Calu3 (cell line): ENCODE data around the gene GPS1. TPM values are rescaled to one million over a fixed set of nuclear protein-coding genes. Genes with fewer than 3 reads are reported as not detected.

Experiments
- BruUV-seq: library from RNA; stranded (reverse); fragments of 400-500 nt; replicated peaks from 2 replicates; lab custom pipeline; 2021; lab: Mats Ljungman, UMichigan
- CTCF ChIA-PET: fragments of 300-600 bp; sonication (Branson Sonifier 250); formaldehyde crosslinking; loops from one replicate; lab custom pipeline; 2022; ENCODE audit warnings: antibody characterized with exemption; lab: Charles Lee
- DNase-seq: peaks from one replicate; pipeline ENCODE4 v3.0.0; 2022
- H3K27ac Mint-ChIP-seq: one replicate; pipeline ENCODE4 v1.8.0; 2022; ENCODE audit warnings: mixed read lengths; ENCODE audit not compliant: unreplicated experiment
- H3K27me3 Mint-ChIP-seq: one replicate; pipeline ENCODE4 v1.8.0; 2022; ENCODE audit warnings: mixed read lengths; ENCODE audit not compliant: unreplicated experiment
- H3K36me3 Mint-ChIP-seq: one replicate; pipeline ENCODE4 v1.8.0; 2022; ENCODE audit warnings: mild to moderate bottlenecking, moderate library complexity, mixed read lengths; ENCODE audit not compliant: insufficient read depth, unreplicated experiment
- H3K4me1 Mint-ChIP-seq: one replicate; pipeline ENCODE4 v1.8.0; 2022; ENCODE audit warnings: mild to moderate bottlenecking, low read depth, mixed read lengths; ENCODE audit not compliant: unreplicated experiment
- H3K4me3 Mint-ChIP-seq: one replicate; pipeline ENCODE4 v1.8.0; 2022; ENCODE audit warnings: mild to moderate bottlenecking, low read depth, moderate library complexity, mixed read lengths; ENCODE audit not compliant: unreplicated experiment
- H3K9me3 Mint-ChIP-seq: one replicate; pipeline ENCODE4 v1.8.0; 2022; ENCODE audit warnings: low read depth, mixed read lengths; ENCODE audit not compliant: unreplicated experiment
- CTCF ChIP-seq: fragments of 200-600 bp; IDR thresholded peaks from one replicate; pipeline ENCODE4 v1.8.0; 2022; ENCODE audit warnings: antibody characterized with exemption; ENCODE audit not compliant: unreplicated experiment
- intact Hi-C: fragments of 100-400 bp; cut with micrococcal nuclease; formaldehyde crosslinking; loops from one replicate; pipeline ENCODE4 v1.10.0; 2022; ENCODE audit not compliant: unreplicated experiment
- total RNA-seq: library from RNA; stranded (reverse); gene quantifications from 2 replicates; pipeline ENCODE4 v1.2.3, GENCODE V29; 2022

Gene GPS1
- total RNA-seq, 1 experiment from 2014 or later, result 114 TPM

GRCh38 chr17:82085931-82086764, 34.5 kb downstream of the GPS1 start:
- Mint-ChIP-seq H3K4me1 (no peaks in the 10 kb centered on the region), H3K36me3 (peaks cover 75% of the 10 kb centered on the region), H3K4me3 (no peak overlapping the region), H3K27ac (no peak overlapping the region), H3K27me3 (no peaks in the 10 kb centered on the region), H3K9me3 (no peaks in the 10 kb centered on the region)
- CTCF ChIA-PET, result no interaction called here
- TF ChIP-seq CTCF, result no peak
- no TSS peak for BruUV-seq
- intact Hi-C loops, result no loop called here
- no peak for DNase-seq

- H3K36me3 Mint-ChIP-seq, result peaks cover 78% of the 10 kb centered on the region
- H3K27ac Mint-ChIP-seq, result no peak overlapping the region
- no peak for TF ChIP-seq CTCF
- CTCF ChIA-PET, result no interaction called here
- H3K4me1 Mint-ChIP-seq, result no peaks in the 10 kb centered on the region
- intact Hi-C loops, result no loop called here
- no peaks in the 10 kb centered on the region for H3K27me3 Mint-ChIP-seq
- BruUV-seq, result no TSS peak
- no peak for DNase-seq
- H3K9me3 Mint-ChIP-seq, result no peaks in the 10 kb centered on the region
- no peak overlapping the region for H3K4me3 Mint-ChIP-seq
Observed at GRCh38 chr17:82086941-82087906, 35.5 kb downstream of the GPS1 start.

GRCh38 chr17:82087961-82088837, 36.5 kb downstream of the GPS1 start:
- Mint-ChIP-seq H3K36me3 (peaks cover 78% of the 10 kb centered on the region), H3K27ac (no peak overlapping the region), H3K4me1 (no peaks in the 10 kb centered on the region), H3K4me3 (no peak overlapping the region), H3K27me3 (no peaks in the 10 kb centered on the region), H3K9me3 (no peaks in the 10 kb centered on the region)
- intact Hi-C loops, result no loop called here
- BruUV-seq, result TSS peak; percentile 16
- no peak for TF ChIP-seq CTCF
- no peak for DNase-seq
- CTCF ChIA-PET, result interaction anchor here (0.6 kb wide), 1 partner anchor 65 kb away, joined by 4 read pairs; the partner anchor contains the start of genes CENPX and LRRC45
